Subcutaneous adipose tissue (tissue), 4 donors: ENCODE data around the gene TLX2. TPM values are rescaled to one million over a fixed set of nuclear protein-coding genes. Genes with fewer than 3 reads are reported as not detected.

Source experiments
- total RNA-seq, 4 donors: library from RNA; depleted of rRNA; stranded (reverse); fragments of >200 nt; gene quantifications; one replicate each; pipeline ENCODE4 v1.1.0, GENCODE V29; 2016
- TF ChIP-seq, protein P1 (sequence below): fragments of 450-650 bp; IDR thresholded peaks from one replicate; pipeline ENCODE4 v1.5.1; 2016; ENCODE audit warnings: low read depth, mild to moderate bottlenecking, control low read depth, antibody characterized with exemption, moderate library complexity

Gene TLX2
- total RNA-seq, 4 donors from 2014 or later: not detected

DNA sequence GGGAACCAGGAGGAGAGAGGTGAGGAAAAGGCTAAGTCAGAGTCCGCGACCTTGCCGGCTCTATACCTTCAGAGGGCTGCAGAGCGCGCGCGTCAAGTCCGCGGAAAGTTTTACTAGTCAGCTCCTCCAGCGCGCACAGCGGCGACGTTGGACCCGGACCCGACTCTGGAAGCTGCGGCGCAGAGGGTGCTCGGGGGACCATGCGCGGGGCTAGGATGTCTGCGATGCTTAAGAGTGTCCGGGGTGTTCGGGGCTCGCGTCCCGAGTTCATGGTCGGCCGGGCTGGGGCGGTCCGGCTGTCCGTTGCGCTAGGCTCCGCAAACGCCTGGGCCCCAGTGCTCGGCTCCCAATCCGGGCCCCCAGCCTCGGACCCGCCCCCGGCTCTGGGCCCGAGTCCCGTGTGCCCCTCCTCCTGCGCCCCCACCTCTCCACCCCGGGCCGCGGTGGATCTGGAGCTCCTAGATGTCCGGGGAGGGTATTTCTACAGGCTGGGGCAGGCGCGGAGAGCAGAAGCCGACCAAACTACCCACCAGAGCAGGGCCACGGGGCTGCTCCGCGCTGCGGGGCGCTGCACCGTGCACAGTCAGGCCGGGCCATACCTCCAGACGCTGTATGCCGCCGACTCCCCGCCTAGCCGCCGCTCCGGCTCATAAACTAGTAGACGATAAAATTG, 14.8 kb upstream of the TLX2 start, which contains the start of gene LBX2:
LBX2 (minus strand) TSS at position 337 of the 673 bp plus-strand sequence; CDS start at position 271, 66 bp downstream.
- TF ChIP-seq, protein P1, sequence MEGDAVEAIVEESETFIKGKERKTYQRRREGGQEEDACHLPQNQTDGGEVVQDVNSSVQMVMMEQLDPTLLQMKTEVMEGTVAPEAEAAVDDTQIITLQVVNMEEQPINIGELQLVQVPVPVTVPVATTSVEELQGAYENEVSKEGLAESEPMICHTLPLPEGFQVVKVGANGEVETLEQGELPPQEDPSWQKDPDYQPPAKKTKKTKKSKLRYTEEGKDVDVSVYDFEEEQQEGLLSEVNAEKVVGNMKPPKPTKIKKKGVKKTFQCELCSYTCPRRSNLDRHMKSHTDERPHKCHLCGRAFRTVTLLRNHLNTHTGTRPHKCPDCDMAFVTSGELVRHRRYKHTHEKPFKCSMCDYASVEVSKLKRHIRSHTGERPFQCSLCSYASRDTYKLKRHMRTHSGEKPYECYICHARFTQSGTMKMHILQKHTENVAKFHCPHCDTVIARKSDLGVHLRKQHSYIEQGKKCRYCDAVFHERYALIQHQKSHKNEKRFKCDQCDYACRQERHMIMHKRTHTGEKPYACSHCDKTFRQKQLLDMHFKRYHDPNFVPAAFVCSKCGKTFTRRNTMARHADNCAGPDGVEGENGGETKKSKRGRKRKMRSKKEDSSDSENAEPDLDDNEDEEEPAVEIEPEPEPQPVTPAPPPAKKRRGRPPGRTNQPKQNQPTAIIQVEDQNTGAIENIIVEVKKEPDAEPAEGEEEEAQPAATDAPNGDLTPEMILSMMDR: no peak

DNA sequence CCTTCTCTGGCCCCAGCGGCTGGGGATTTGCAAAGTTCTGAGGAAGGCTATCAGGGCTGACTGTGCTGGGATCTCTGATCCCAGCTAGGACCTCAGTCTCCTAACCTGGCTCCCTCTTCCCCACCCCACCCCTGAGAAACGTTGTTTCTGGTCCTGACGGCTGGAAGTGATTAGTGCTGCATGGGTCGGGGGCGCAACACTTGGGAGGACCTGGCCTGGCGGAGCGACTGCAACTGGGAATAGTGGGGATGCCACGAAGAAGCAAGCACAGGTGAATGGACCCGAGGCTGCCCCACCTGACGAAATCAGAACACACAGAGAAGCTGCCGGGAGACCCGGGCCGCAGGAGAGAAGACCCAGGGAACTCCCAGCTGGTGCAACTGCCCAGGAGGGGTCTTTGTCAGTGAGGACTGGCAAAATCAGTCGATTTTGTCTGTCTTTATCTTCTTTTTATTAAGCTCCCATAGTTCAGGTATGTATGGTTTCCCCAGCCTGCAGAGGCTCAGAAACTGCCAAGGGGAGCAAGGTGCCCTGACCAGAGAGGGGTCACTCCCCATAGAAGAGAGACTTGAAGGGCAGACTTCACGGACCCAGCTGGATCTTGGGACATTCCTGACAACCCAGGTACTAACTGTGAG, 14.2 kb upstream of the TLX2 start:
- TF ChIP-seq, protein P1: no peak

DNA sequence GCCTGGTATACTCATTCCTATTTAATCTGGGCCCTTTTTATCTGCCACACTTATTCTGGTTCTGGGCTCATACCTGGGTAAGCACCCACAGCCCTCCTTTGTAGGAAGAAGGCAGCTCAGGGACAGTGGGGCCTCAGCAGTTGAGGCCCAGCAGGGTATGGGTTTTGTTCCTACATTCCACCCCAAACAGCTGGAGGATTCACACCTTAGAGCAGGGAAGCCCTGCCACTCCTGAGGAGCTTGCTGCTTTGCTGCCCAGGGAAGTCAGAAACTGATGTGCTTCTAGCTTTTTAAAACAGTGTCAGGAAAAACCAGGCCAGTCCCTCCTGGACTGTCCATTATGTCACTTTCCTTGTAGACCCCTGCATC, 13.7 kb upstream of the TLX2 start:
- TF ChIP-seq, protein P1: no peak

DNA sequence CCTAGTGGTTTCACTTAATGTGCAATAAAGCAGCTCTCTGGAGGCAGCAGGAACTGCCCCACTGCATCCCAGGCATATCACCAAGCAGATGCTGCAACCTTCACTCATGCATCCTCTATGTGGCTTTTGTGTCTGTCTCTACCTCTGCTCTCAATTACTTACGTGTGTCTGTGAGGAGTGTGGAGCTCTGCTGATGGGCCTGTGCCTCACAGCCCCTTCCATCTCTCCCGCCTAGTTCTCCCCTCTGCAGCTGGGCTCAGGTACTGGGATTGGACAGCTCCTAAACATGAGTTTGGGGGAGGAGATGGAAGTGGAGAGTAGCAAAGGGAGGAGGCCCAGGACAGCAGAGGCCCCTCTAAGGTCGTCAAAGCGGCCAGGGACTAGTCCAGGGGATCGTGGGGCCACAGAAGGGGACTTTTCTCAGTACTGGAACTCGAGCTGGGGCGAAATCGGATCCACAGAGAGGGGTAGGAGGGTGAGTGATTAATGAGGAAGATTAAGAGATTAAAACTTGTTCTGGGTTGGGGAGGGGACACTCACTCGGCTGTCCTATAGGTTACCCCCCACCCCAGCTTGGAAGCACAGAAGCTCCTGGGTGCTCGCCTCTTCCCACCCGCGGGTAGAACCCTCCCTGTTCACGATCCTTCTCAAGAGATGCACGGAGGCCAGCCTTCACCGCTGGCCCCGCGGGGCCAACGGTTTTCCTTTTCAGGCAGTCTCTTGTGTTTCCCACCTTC, 12.7 kb upstream of the TLX2 start:
- TF ChIP-seq, protein P1: no peak

DNA sequence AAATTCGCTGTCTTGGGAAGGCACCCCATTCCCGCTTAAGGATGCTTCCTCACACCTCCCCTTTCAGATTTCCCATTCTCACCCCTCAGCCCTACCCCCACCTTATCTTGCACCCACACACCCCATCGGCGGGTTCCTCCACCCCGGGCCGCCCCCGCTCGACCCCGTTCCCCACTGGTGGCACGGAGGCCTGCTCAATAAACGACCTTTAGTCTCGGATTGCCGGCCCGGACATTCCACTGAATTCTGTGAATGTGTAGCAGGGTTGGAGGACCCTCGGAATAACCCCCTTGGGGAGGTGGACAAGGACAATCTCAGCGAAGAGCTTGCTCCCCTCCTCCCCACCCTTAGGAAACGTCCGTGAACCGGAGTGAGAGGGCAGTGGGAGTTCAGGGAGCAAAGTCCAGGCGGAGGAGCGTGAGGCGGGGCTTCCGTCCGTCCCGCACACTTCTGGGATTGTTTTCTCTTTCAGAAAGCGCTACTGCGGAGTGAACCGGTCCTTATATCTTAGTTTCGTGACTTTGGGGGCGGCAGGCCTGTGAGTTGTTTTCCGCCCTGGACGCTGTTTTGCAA, 12.0 kb upstream of the TLX2 start:
- TF ChIP-seq, protein P1: no peak

DNA sequence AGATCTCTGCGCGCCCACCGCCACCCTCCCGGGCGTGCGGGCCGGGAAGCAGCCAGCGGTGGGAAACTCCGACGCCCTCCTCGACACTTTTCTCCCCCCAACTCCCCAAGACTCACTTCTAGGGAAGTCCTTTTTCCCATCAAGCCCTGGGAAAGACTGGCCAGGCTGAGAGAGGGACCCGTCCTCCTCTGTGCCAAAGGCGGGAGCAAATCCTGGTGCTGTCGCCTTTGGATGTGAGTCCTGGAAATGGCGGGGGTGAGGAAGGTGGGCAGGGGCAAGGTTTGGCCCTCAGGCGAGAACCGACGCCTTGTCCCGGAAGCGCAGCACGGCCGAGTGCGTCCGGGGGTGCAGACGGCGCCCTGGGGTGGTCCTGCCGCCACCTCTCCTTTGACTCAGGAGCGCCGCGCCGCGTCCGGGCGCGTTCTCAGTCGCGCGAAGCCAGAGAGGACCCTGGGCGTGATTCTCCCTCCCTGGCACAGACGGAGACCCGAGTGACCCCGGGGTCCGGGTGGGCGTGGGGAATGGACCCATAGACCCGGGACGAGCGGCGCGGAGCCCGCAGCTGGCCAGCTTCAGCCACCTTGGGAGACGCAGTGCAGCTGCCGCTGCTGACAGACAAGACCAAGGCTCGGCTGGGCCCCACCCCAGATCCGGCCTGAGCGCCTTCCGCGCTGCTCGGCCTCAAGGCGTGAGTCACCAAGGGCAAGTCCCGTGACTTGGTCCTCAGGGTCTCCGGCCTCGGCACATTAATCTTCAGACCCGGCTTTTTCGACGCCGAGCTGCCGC, 11.3 kb upstream of the TLX2 start:
- TF ChIP-seq, protein P1: no peak
